Measurements from ENCODE around the gene NOD1.

Gene NOD1

GRCh38 chr7:30379131-30379530, 99.5 kb downstream of the NOD1 start:
- in situ Hi-C loops (cut with MboI; ENCODE audit: low sequenced_read_pairs), result no loop called here

GRCh38 chr7:30378275-30378674, 100.3 kb downstream of the NOD1 start:
- in situ Hi-C loops (cut with MboI; ENCODE audit: low sequenced_read_pairs), result no loop called here

All from HL-60/S4 treated with phorbol 12-myristate 13-acetate at 8.2 ng/mL for 4 days and 3 days (cell line).